Retinal pigment epithelial cell (primary cell): Measurements from ENCODE around the gene ATP13A2.
A peak's percentile ranks its signal among the peaks of the same experiment; 100 is the strongest.

Source experiments
- DNase-seq: peaks from one replicate; pipeline ENCODE4 v3.0.0-alpha.2; 2010; ENCODE audit warnings: low read depth
- H3K4me3 ChIP-seq: 2 replicates; pipeline ENCODE4 v1.5.1; 2011; ENCODE audit warnings: mild to moderate bottlenecking, low read length, control low read depth, moderate library complexity
- CTCF ChIP-seq: conservative IDR thresholded peaks from 2 replicates; pipeline ENCODE4 v1.5.1; 2011; ENCODE audit warnings: low read depth, low read length, control low read depth, inconsistent platforms

Gene ATP13A2

GRCh38 chr1:16993521-16994038, 18.1 kb downstream of the ATP13A2 start:
- TF ChIP-seq CTCF, result no peak
- no peak overlapping the region for H3K4me3 ChIP-seq
- no peak for DNase-seq

GRCh38 chr1:16992675-16993074, 19.1 kb downstream of the ATP13A2 start:
- no peak for TF ChIP-seq CTCF
- H3K4me3 ChIP-seq, result no peak overlapping the region
- no peak for DNase-seq

GRCh38 chr1:16992102-16992501, 19.6 kb downstream of the ATP13A2 start:
- H3K4me3 ChIP-seq, result no peak overlapping the region
- TF ChIP-seq CTCF, result no peak
- no peak for DNase-seq

GRCh38 chr1:16991571-16991970, 20.2 kb downstream of the ATP13A2 start:
- DNase-seq, result no peak
- no peak for TF ChIP-seq CTCF
- no peak overlapping the region for H3K4me3 ChIP-seq

- DNase-seq, result no peak
- H3K4me3 ChIP-seq, result no peak overlapping the region
- no peak for TF ChIP-seq CTCF
These were observed 21.9 kb downstream of the ATP13A2 start for GRCh38 chr1:16989676-16990391.

- DNase-seq, result no peak
- no peak for TF ChIP-seq CTCF
- H3K4me3 ChIP-seq, result no peak overlapping the region
These were observed 23.5 kb downstream of the ATP13A2 start for GRCh38 chr1:16988210-16988609.

GRCh38 chr1:16986962-16987361, 24.8 kb downstream of the ATP13A2 start:
- no peak overlapping the region for H3K4me3 ChIP-seq
- DNase-seq, result no peak
- TF ChIP-seq CTCF, result peak; percentile 46
